ENCODE data around the gene SECTM1.

Gene SECTM1

DNA sequence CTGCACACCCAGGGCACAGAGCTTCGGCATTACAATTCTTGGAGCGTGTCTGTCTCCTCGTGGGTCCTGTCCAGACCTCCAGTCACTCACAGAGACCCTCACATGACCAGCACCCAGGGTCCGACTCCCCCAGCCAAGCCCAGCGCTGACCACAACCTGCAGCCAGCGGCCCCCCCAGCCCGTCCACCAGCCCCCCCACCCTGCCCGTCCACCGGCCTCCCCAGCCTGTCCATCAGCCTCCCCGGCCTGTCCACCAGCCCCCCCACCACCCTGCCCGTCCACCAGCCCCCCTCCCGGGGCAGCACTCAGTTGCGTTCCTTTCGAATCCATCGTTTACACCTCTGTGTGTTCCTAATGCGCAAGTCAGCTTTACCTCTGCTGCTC, 5.8 kb downstream of the SECTM1 start:
- no peaks in the 10 kb centered on the region for H3K36me3 Mint-ChIP-seq
- H3K4me3 Mint-ChIP-seq: no peak overlapping the region
- H3K9me3 Mint-ChIP-seq: no peaks in the 10 kb centered on the region
- peaks cover 37% of the 10 kb centered on the region for H3K4me1 Mint-ChIP-seq
- no peak for ATAC-seq
- peaks cover 97% of the 10 kb centered on the region for H3K27me3 Mint-ChIP-seq
- H3K27ac Mint-ChIP-seq: no peak overlapping the region

DNA sequence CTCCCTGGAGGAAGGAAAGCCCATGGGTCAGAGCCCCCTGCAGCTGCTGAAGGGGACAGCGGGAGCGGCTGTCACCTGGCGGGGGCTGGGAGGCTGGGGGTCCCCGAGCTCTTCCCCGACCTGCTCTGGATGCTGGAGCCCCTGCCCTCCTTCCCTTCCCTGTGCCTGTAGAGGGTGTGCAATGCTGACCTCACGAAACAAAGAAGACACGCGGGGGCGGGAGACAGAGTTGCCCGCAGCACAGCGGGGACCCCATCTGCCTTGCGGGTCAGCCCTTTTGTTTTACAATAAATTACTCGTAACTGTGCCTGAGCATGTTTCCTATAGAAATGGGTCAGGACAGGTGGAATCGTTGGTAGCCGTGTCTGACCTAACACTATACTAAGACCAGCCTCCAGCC, 6.3 kb downstream of the SECTM1 start:
- peaks cover 37% of the 10 kb centered on the region for H3K4me1 Mint-ChIP-seq
- H3K36me3 Mint-ChIP-seq: no peaks in the 10 kb centered on the region
- H3K4me3 Mint-ChIP-seq: no peak overlapping the region
- no peak overlapping the region for H3K27ac Mint-ChIP-seq
- no peaks in the 10 kb centered on the region for H3K9me3 Mint-ChIP-seq
- ATAC-seq: no peak
- H3K27me3 Mint-ChIP-seq: peaks cover 97% of the 10 kb centered on the region

DNA sequence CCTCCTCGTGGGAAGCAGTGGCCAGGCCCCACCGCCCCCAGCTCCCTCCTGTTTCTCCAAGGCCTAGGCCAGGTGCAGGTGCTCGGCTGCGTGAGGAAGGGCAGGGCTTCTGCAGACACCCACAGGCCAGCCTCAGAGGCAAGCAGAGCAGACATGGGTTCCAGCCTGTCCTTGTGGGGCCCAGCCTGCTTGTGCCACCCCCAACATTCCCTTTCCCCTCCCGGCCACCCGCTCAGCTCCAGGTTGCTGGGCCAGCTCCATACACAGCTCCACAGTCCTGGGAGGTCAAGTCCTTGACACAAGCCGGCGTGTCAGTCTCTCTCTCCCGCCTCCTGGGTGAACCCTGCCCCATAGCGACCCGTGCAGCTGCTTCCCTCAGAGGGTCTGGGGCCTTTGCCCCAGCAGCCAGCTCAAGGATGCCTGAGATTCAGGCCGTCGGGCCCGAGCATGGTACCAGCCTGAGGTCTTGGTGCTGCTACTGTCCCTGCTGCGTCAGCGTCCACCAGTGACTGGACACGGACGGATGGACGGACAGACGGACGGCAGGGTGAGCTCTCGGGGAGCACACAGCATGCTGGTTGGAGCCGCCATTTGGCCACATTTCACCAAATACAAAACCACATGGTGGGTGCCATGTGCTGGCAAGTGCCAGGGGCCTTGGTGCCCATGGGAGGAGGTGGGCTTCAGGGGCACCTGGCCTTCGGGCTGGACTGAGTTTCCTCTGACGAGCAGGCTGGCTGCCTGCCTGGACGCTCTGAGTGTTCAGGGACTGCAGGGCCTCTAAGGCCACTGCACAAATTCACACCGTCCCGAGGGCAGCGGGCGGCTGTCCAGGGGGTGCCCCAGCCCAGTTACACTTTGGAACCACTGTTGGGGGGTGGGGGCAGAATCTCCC, 8.0 kb downstream of the SECTM1 start:
- Mint-ChIP-seq H3K9me3 (no peaks in the 10 kb centered on the region), H3K4me3 (no peak overlapping the region), H3K4me1 (peaks cover 44% of the 10 kb centered on the region), H3K36me3 (no peaks in the 10 kb centered on the region), H3K27me3 (peaks cover 79% of the 10 kb centered on the region), H3K27ac (no peak overlapping the region)
- ATAC-seq: no peak

DNA sequence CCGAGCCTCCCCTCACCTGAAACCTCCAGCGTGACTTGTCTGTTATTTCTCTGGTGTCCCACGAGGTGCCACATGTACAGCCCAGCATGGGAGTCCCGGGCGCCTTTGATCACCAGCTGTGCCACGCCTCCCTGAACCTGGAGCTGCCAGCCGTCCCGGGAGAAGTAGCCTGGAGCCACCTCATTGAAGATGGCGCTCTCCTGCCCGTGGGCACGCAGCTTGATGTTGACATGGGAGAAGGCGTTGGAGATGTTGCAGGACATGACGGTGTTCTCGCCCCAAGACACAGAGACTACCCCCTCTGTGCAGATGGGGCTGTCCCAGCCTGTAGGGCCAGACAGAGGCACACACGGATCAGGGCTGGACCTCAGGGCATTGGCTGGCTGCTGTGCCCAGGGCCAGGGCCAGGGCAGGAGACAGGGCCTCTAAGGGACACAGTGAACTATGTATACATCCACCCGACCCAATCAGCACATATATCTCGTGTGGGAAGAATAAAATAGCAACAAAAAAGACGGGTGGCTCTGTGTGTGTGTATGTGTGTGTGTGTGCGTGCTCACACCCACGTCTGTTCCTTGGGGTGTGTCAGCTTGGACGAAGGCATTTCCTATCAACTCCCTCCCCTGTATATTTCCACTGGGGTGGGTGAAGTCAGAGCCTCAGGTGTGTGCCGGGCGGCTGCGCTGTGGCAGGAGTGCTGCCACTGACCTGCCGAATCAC, 8.8 kb downstream of the SECTM1 start:
- Mint-ChIP-seq H3K4me1 (peaks cover 44% of the 10 kb centered on the region), H3K36me3 (no peaks in the 10 kb centered on the region), H3K27ac (peak overlapping the region; percentile 89), H3K27me3 (peaks cover 71% of the 10 kb centered on the region), H3K9me3 (no peaks in the 10 kb centered on the region), H3K4me3 (no peak overlapping the region)
- no peak for ATAC-seq

DNA sequence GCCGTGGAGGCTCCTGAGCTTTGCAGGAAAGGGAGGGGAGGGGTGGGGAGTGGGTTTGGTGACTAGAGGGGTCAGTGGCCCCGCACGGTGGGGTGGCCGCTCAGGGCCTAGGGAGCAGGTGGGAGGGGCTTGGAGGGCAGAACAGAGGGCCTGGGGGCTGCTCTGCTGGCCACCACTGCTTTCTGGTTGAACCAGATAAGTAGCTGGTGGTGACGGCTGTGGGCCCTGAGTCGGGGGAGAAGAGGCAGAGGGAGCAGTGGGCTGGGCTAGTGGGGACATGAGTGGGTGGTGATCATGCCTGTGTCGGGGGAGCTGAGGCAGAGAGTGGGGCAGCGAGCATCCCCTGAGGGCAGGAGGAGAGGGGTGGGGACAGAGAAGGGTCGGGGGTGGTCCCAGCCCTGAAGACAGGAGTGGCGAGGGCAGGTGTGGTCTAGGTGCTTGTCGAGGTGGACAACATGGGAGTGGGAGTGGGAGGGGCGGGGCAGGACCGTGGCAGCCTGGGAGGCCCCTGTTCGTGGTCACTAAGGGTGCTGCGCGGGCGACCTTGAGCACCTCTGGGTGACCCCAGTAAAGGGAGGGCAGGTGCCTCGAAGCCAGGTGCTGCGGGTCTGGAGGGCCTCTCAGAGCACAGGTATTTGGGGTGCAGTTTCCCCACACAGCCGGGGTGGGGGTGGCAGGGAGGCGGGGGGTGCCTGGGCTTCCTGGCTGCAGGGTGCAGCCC, 9.9 kb downstream of the SECTM1 start:
- Mint-ChIP-seq H3K36me3 (no peaks in the 10 kb centered on the region), H3K4me3 (no peak overlapping the region), H3K27ac (peak overlapping the region; percentile 89), H3K9me3 (no peaks in the 10 kb centered on the region), H3K4me1 (peaks cover 39% of the 10 kb centered on the region), H3K27me3 (peaks cover 60% of the 10 kb centered on the region)
- ATAC-seq: no peak

DNA sequence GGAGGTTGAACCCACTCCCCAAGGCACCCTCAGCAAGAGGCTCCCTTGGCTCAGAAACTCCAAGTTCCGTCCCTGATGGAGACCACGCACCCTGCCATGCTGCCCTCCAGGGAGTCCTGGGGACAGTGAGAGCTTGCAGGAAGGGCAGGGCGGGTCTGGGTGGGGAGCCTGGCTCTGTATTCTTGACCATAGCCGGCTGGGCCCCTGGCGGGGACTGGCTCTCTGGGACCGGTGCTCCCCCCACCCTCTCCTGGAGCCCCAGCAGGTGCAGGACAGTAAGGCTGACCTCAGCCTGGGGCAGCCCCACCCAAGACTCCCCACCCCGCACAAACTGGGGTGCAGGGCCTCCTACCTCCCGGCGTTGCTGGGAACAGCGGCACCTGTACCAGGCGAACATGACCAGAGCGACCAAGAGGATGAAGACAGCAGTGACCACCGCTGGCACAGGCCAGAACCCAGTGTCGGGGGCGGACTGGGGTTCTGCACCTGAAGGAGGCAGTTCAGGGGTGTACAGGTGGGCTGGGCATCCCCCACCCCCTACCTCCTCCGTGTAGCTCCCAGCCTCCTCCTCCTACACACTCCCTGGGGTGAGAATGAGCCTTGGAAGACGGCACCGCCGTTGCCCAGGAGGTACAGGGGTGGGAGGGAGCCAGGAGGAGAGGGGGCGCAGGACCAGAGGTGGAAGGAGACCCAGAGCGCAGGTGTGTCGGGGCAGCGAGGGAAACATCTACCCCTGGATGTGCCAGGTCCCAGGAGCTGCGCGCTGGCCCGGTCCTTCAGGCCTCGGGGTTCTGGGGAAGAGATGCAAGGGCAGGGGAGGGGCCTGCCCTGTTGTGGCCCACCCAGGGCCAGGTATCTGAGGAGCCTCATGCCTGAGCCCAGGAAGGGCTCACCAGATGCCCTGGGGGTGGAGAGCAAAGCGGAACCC, 10.8 kb downstream of the SECTM1 start:
- Mint-ChIP-seq H3K36me3 (no peaks in the 10 kb centered on the region), H3K4me3 (peak overlapping the region; percentile 67), H3K4me1 (peaks cover 39% of the 10 kb centered on the region), H3K27ac (peak overlapping the region; percentile 89), H3K9me3 (no peaks in the 10 kb centered on the region), H3K27me3 (peaks cover 54% of the 10 kb centered on the region)
- no peak for ATAC-seq

DNA sequence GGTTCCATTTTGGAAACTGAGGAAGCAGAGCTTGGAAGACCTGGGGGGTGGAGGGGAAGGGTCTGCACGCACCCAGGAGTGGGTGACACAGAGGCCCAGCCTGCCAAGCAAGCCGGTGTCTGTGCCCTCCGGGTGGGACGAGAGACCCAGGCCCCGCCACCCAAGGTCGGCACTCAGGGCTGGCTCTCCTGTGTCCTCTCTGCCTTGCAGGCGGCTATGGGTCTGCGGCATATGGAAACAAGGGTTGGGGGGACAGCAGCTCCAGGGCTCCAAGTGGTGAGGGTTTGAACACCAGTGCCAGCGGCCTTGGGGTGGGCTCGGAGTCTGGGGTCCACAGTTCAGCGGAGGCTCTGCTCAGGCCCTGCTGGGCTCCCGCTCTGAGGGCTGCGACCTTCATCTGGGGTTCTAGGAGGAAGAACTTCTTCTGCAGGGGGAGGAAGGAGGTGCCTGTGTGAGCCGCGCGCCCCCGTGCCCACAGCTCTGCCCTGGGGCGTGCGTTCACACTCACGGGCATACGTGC, 11.6 kb downstream of the SECTM1 start:
- no peak for ATAC-seq
- Mint-ChIP-seq H3K4me1 (peaks cover 39% of the 10 kb centered on the region), H3K9me3 (no peaks in the 10 kb centered on the region), H3K27me3 (peaks cover 46% of the 10 kb centered on the region), H3K36me3 (no peaks in the 10 kb centered on the region), H3K27ac (peak overlapping the region; percentile 89), H3K4me3 (peak overlapping the region; percentile 67)

DNA sequence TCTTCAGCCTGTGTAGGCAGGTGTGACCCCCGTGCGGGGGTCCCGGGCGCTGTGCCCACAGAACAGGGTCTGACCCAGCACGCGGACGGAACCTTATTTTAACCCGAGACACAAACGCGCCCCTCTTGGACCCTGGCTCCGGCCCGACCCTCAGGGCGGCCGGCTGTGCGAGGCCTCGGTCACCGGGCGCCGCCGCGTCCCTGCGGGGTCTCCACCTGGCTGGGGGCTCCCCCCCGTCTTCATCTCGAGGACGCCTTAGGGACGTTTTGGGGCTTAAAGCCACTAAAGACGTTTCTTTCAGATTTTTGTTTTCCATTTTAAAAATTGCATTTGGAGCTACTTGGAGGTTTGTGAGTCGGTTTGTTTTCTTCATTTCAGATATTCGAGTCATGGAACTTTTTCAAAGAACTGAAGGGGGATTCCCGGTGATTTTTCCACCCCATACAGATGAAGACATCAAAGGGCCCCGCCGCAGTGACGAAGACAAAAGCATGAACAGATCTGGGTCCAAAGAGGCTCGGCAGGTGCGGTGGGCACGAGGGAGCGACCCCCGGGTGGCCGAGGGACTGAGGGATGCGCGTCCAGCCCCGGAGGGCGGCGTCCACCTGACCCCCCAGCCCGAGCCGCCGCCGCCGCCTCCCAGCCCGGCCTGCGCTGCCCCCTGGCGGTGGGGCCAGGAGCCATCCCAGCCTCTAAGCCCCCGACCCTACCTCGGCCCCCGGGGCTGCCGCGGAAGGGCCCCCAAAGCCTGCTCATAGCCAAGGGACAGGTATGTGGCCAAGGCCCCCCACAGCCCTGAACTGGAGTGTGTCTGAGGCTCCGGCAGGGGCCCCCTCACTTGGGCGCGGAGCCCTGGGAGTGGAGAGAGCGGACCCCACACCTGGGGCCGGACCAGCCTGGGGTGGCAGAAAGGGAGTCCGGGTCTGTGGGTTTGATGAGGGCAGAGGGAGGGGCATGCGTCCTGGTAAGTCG, 12.3 kb downstream of the SECTM1 start:
- ATAC-seq: peak; percentile 66
- H3K36me3 Mint-ChIP-seq: no peaks in the 10 kb centered on the region
- H3K4me1 Mint-ChIP-seq: peaks cover 40% of the 10 kb centered on the region
- H3K4me3 Mint-ChIP-seq: peak overlapping the region; percentile 67
- H3K27me3 Mint-ChIP-seq: peaks cover 40% of the 10 kb centered on the region
- H3K27ac Mint-ChIP-seq: peak overlapping the region; percentile 89
- H3K9me3 Mint-ChIP-seq: no peaks in the 10 kb centered on the region

DNA sequence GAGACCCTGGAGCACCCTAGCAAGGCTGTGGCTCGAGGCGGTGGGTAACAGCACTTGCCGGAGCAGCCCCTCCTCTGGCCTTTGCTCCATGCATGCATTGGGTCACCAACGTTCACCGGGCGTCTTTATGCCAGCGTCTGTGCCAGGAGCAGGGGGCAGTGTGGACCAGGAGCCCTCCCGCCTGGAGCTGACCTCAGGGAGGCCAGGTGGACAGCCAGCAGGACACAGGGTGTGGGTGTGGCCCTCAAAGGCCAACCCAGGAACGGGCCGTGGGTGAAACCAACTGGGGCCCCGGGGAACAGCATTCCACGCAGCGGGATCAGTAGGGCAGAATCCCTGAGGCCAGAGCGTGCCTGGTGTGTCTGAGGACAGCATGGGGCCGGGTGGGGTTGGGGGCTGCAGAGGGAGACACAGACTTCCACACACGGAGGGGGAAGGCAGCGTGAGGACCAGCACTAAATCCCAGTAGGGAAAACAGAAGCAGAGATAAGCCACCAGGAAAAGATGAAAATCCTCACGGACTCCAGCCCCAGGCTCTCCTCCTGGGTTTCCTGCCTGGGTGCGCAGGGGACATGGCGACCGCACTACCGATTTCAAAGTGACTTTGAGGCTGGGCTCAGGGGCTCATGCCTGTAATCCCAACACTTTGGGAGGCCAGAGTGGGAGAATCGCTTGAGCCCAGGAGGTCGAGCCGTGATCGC, 13.3 kb downstream of the SECTM1 start:
- peak overlapping the region; percentile 89 for H3K27ac Mint-ChIP-seq
- ATAC-seq: no peak
- no peaks in the 10 kb centered on the region for H3K36me3 Mint-ChIP-seq
- H3K4me1 Mint-ChIP-seq: peaks cover 49% of the 10 kb centered on the region
- peaks cover 41% of the 10 kb centered on the region for H3K27me3 Mint-ChIP-seq
- no peak overlapping the region for H3K4me3 Mint-ChIP-seq
- H3K9me3 Mint-ChIP-seq: no peaks in the 10 kb centered on the region

DNA sequence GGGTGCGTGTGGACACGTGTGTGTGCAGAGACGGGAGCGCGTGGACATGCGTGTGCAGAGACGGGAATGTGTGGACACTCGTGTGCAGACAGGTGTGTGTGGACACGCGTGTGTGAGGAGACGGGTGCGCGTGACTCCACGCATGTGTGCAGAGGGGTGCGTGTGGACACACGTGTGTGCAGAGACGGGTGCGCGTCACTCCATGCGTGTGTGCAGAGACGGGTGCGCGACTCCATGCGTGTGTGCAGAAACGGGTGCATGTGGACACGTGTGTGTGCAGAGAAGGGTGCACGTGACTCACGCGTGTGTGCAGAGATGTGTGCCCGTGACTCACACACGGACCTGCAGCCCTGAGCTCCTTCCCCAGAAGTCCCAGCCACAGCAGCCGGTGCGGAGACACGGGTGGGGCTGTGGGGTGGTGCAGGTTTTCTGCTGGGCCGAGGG, 13.9 kb downstream of the SECTM1 start:
- Mint-ChIP-seq H3K9me3 (no peaks in the 10 kb centered on the region), H3K27me3 (peaks cover 41% of the 10 kb centered on the region), H3K27ac (no peak overlapping the region), H3K36me3 (no peaks in the 10 kb centered on the region), H3K4me3 (no peak overlapping the region), H3K4me1 (peaks cover 49% of the 10 kb centered on the region)
- no peak for ATAC-seq

DNA sequence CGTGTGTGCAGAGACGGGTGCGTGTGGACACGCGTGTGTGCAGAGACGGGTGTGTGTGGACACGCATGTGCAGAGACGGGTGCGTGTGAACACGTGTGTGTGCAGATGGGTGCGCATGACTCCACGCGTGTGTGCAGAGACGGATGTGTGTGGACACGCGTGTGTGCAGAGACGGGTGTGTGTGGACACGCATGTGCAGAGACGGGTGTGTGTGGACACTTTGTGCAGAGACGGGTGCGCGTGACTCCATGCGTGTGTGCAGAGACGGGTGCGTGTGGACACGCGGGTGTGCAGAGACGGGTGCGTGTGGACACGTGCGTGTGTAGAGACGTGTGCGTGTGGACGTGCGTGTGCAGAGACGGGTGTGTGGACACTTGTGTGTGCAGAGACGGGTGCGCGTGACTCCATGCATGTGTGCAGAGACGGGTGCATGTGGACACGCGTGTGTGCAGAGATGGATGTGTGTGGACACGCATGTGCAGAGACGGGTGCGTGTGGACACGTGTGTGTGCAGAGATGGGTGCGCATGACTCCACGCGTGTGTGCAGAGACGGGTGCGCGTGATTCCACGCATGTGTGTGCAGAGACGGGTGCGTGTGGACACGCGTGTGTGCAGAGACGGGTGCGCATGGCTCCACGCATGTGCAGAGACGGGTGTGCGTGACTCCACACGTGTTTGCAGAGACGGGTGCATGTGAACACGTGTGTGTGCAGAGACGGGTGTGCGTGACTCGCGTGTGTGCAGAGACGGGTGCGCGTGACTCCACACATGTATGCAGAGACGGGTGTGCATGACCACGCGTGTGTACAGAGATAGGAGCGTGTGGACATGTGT, 14.6 kb downstream of the SECTM1 start:
- Mint-ChIP-seq H3K4me1 (peaks cover 52% of the 10 kb centered on the region), H3K9me3 (no peaks in the 10 kb centered on the region), H3K27ac (no peak overlapping the region), H3K36me3 (no peaks in the 10 kb centered on the region), H3K27me3 (peaks cover 41% of the 10 kb centered on the region), H3K4me3 (no peak overlapping the region)
- no peak for ATAC-seq

DNA sequence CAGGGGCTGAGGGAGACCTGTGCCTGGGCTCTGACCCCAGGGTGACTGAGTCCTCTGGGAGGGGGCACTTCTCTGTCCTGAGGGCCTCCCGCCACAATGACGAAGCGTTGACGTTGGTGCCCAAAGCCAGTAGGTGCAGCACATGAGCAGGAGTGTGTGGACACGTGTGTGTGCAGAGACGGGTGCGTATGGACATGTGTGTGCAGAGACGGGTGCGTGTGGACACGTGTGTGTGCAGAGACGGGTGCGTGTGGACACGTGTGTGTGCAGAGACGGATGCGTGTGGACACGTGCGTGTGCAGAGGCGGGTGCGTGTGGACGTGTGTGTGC, 15.4 kb downstream of the SECTM1 start:
- Mint-ChIP-seq H3K36me3 (no peaks in the 10 kb centered on the region), H3K4me1 (peaks cover 49% of the 10 kb centered on the region), H3K27ac (no peak overlapping the region), H3K9me3 (no peaks in the 10 kb centered on the region), H3K4me3 (no peak overlapping the region), H3K27me3 (peaks cover 41% of the 10 kb centered on the region)
- no peak for ATAC-seq

All from stimulated activated memory B cell treated with anti-CD40 and anti-IgM and Interleukin-4, amounts not matched to agents 10 μg/mL and 1 μg/mL and 100 μg/mL, for 72 hours (primary cell).